IMR-90 (cell line): Measurements from ENCODE around the gene FRMD4B. TPM values are rescaled to one million over a fixed set of nuclear protein-coding genes. Genes with fewer than 3 reads are reported as not detected.

ENCODE experiments used
- ATAC-seq: fragments of 200-7000 bp; cut with Tn5 transposase; 2 replicates; pipeline ENCODE4 v1.9.1; 2020; ENCODE audit warnings: low read depth, mild to moderate bottlenecking, moderate library complexity
- BruUV-seq: library from RNA; stranded (reverse); fragments of 400-500 nt; replicated peaks from 2 replicates; lab custom pipeline; 2021; lab: Mats Ljungman, UMichigan
- CTCF ChIA-PET: fragments of 300-600 bp; formaldehyde crosslinking; extraction: SDS; loops from one replicate; lab custom pipeline; 2021; ENCODE audit warnings: antibody characterized with exemption; lab: Yijun Ruan, JAX
- POLR2A ChIA-PET: fragments of 300-600 bp; sonication (Branson Sonifier 250); formaldehyde crosslinking; loops from one replicate; lab custom pipeline; 2022; ENCODE audit warnings: antibody characterized with exemption; ENCODE audit not compliant: unreplicated experiment; lab: Charles Lee
- DNase-seq: peaks from one replicate; pipeline ENCODE4 v3.0.0; 2013
- H2AFZ ChIP-seq: replicated peaks from 2 replicates; pipeline ENCODE3; 2013; ENCODE audit warnings: low read length, mild to moderate bottlenecking; ENCODE audit not compliant: poor library complexity
- H2AK5ac ChIP-seq: 2 replicates; pipeline ENCODE4 v1.6.1; 2013; ENCODE audit warnings: low read depth, low read length, inconsistent platforms
- H2AK9ac ChIP-seq: replicated peaks from 2 replicates; pipeline ENCODE3; 2013; ENCODE audit warnings: mild to moderate bottlenecking, low read depth, low read length, moderate library complexity; ENCODE audit not compliant: poor library complexity
- H2BK120ac ChIP-seq: 2 replicates; pipeline ENCODE4 v1.6.1; 2013; ENCODE audit warnings: low read depth, low read length, inconsistent platforms
- H2BK15ac ChIP-seq: 3 replicates; pipeline ENCODE4 v1.6.1; 2013; ENCODE audit warnings: low read depth, low read length, inconsistent platforms
- H2BK20ac ChIP-seq: 2 replicates; pipeline ENCODE4 v1.6.1; 2013; ENCODE audit warnings: low read depth, mild to moderate bottlenecking, inconsistent platforms, low read length, moderate library complexity
- H2BK5ac ChIP-seq: 2 replicates; pipeline ENCODE4 v1.6.1; 2013; ENCODE audit warnings: mild to moderate bottlenecking, low read depth, low read length, inconsistent platforms; ENCODE audit not compliant: poor library complexity, severe bottlenecking
- H3K14ac ChIP-seq: replicated peaks from 2 replicates; pipeline ENCODE4 v1.6.1; 2013; ENCODE audit warnings: low read depth, low read length, inconsistent platforms
- H3K18ac ChIP-seq: 2 replicates; pipeline ENCODE4 v1.6.1; 2013; ENCODE audit warnings: low read depth, low read length, control low read depth
- H3K23ac ChIP-seq: 2 replicates; pipeline ENCODE4 v1.6.1; 2013; ENCODE audit warnings: low read depth, low read length, inconsistent platforms
- H3K27ac ChIP-seq: 2 replicates; pipeline ENCODE4 v1.5.1; 2013; ENCODE audit warnings: mild to moderate bottlenecking, control low read depth, low read length; ENCODE audit not compliant: insufficient read depth
- H3K27me3 ChIP-seq: 2 replicates; pipeline ENCODE4 v1.6.1; 2013; ENCODE audit warnings: low read length; ENCODE audit not compliant: control insufficient read depth, insufficient read depth
- H3K36me3 ChIP-seq: 2 replicates; pipeline ENCODE4 v1.6.1; 2013; ENCODE audit warnings: low read length, mixed read lengths; ENCODE audit not compliant: control insufficient read depth, insufficient read depth
- H3K4ac ChIP-seq: 2 replicates; pipeline ENCODE4 v1.6.1; 2013; ENCODE audit warnings: low read depth, low read length, inconsistent platforms
- H3K4me1 ChIP-seq: 2 replicates; pipeline ENCODE4 v1.6.1; 2013; ENCODE audit warnings: low read length, mixed read lengths; ENCODE audit not compliant: control insufficient read depth, insufficient read depth
- H3K4me2 ChIP-seq: 2 replicates; pipeline ENCODE4 v1.6.1; 2013; ENCODE audit warnings: low read depth, mild to moderate bottlenecking, control low read depth, low read length, moderate library complexity
- H3K4me3 ChIP-seq: 2 replicates; pipeline ENCODE4 v1.5.1; 2013; ENCODE audit warnings: low read depth, mild to moderate bottlenecking, control low read depth, low read length, moderate library complexity; ENCODE audit not compliant: insufficient read depth
- H3K56ac ChIP-seq: 2 replicates; pipeline ENCODE4 v1.6.1; 2013; ENCODE audit warnings: low read length, inconsistent platforms; ENCODE audit not compliant: insufficient read depth; ENCODE audit errors: extremely low read depth
- H3K79me1 ChIP-seq, 2 experiments: 2 replicates each; pipeline ENCODE4 v1.6.1; 2013; ENCODE audit warnings: low read length in 2 of 2, inconsistent platforms in 1 of 2, low read depth in 1 of 2
- H3K9ac ChIP-seq: 2 replicates; pipeline ENCODE4 v1.6.1; 2013; ENCODE audit warnings: low read depth, low read length, control low read depth
- H3K9me1 ChIP-seq: 2 replicates; pipeline ENCODE4 v1.6.1; 2013; ENCODE audit warnings: low read length, inconsistent platforms; ENCODE audit not compliant: insufficient read depth
- H3K9me3 ChIP-seq: 2 replicates; pipeline ENCODE4 v1.6.1; 2013; ENCODE audit warnings: low read length; ENCODE audit not compliant: control insufficient read depth, insufficient read depth
- H4K20me1 ChIP-seq: 2 replicates; pipeline ENCODE4 v1.6.1; 2013; ENCODE audit warnings: low read length, inconsistent platforms; ENCODE audit not compliant: insufficient read depth
- H4K5ac ChIP-seq: 2 replicates; pipeline ENCODE4 v1.6.1; 2013; ENCODE audit warnings: mild to moderate bottlenecking, low read depth, low read length, control low read depth
- H4K8ac ChIP-seq, 2 experiments: 2 replicates each; pipeline ENCODE4 v1.6.1; 2013; ENCODE audit warnings: low read depth in 2 of 2, low read length in 2 of 2, control low read depth in 1 of 2, inconsistent platforms in 1 of 2
- H4K91ac ChIP-seq: 2 replicates; pipeline ENCODE4 v1.6.1; 2013; ENCODE audit warnings: low read depth, low read length, inconsistent platforms; ENCODE audit not compliant: insufficient read depth
- BHLHE40 ChIP-seq: fragments of 150-350 bp; IDR thresholded peaks from 2 replicates; pipeline ENCODE4 v1.6.1; 2016; ENCODE audit warnings: mild to moderate bottlenecking, low read depth, low read length
- CHD1 ChIP-seq: IDR thresholded peaks from 2 replicates; pipeline ENCODE4 v1.6.1; 2012; ENCODE audit warnings: low read depth, low read length, improper control_type of control experiment
- FOS ChIP-seq: fragments of 150-350 bp; IDR thresholded peaks from 2 replicates; pipeline ENCODE4 v1.6.1; 2016; ENCODE audit warnings: low read depth, low read length
- MAFK ChIP-seq: IDR thresholded peaks from 2 replicates; pipeline ENCODE4 v1.6.1; 2012; ENCODE audit warnings: low read depth, low read length, improper control_type of control experiment
- MAZ ChIP-seq: IDR thresholded peaks from 2 replicates; pipeline ENCODE4 v1.6.1; 2012; ENCODE audit warnings: low read depth, mild to moderate bottlenecking, low read length, improper control_type of control experiment, moderate library complexity, borderline replicate concordance
- MXI1 ChIP-seq: IDR thresholded peaks from 2 replicates; pipeline ENCODE4 v1.6.1; 2012; ENCODE audit warnings: low read depth, mild to moderate bottlenecking, low read length, moderate library complexity, borderline replicate concordance
- NFE2L2 ChIP-seq: fragments of 150-350 bp; IDR thresholded peaks from 2 replicates; pipeline ENCODE4 v1.6.1; 2016; ENCODE audit warnings: low read depth, mild to moderate bottlenecking, low read length
- POLR2A ChIP-seq: IDR thresholded peaks from 2 replicates; pipeline ENCODE4 v1.6.1; 2012; ENCODE audit warnings: mild to moderate bottlenecking, low read depth, low read length
- RAD21 ChIP-seq: IDR thresholded peaks from 2 replicates; pipeline ENCODE4 v1.6.1; 2012; ENCODE audit warnings: low read length, improper control_type of control experiment
- RCOR1 ChIP-seq: IDR thresholded peaks from 2 replicates; pipeline ENCODE4 v1.6.1; 2012; ENCODE audit warnings: mild to moderate bottlenecking, low read length, improper control_type of control experiment; ENCODE audit not compliant: insufficient replicate concordance
- RFX5 ChIP-seq: IDR thresholded peaks from 2 replicates; pipeline ENCODE4 v1.8.0; 2012; ENCODE audit warnings: low read depth, mild to moderate bottlenecking, low read length, moderate library complexity
- SMC3 ChIP-seq: fragments of 150-350 bp; IDR thresholded peaks from 2 replicates; pipeline ENCODE4 v1.6.1; 2016; ENCODE audit warnings: low read depth, mild to moderate bottlenecking, antibody characterized with exemption, low read length, moderate library complexity
- USF2 ChIP-seq: fragments of 150-350 bp; IDR thresholded peaks from 2 replicates; pipeline ENCODE4 v1.6.1; 2017; ENCODE audit warnings: mild to moderate bottlenecking, antibody characterized with exemption, low read length, low read depth
- WGBS, 2 experiments: methylation state at CpG; one replicate each; pipeline versions ENCODE4 v1.1.5 to v1.1.7; 2013; ENCODE audit warnings: missing lambda C conversion rate in 2 of 2; ENCODE audit not compliant: insufficient read length in 1 of 2; ENCODE audit errors: extremely low coverage in 2 of 2; 5-methylcytosine and 5-hydroxymethylcytosine counted together
- dilution Hi-C: fragments of 300-500 bp; cut with HindIII; formaldehyde crosslinking; loops from one replicate; pipeline ENCODE4 v1.14.3; 2018; ENCODE audit warnings: low sequenced_read_pairs; ENCODE audit not compliant: unreplicated experiment
- in situ Hi-C: fragments of 300-500 bp; cut with MboI; formaldehyde crosslinking; loops from 3 replicates; pipeline ENCODE4 v1.14.3; 2019; ENCODE audit warnings: low sequenced_read_pairs, inconsistent platforms, mixed read lengths
- intact Hi-C: fragments of 100-400 bp; cut with micrococcal nuclease; formaldehyde crosslinking; loops from 2 replicates; pipeline ENCODE4 v1.10.0; 2022
- polyA plus RNA-seq, 3 experiments: library from polyadenylated mRNA; depleted of rRNA; stranded (reverse); fragments of >200 nt; gene quantifications; 2 replicates each; pipeline ENCODE4 v1.2.3, GENCODE V29; 2012; ENCODE audit warnings: low replicate concordance in 1 of 3
- total RNA-seq: library from RNA; depleted of rRNA; stranded (reverse); fragments of >200 nt; gene quantifications from 2 replicates; pipeline ENCODE4 v1.2.3, GENCODE V29; 2012
- TF ChIP-seq, protein P1 (sequence below): fragments of 150-350 bp; IDR thresholded peaks from 2 replicates; pipeline ENCODE4 v1.6.1; 2016; ENCODE audit warnings: low read depth, mild to moderate bottlenecking, low read length, moderate library complexity, borderline replicate concordance
- TF ChIP-seq, protein P2 (sequence below): conservative IDR thresholded peaks from 2 replicates; pipeline ENCODE4 v1.5.1; 2012; ENCODE audit warnings: mild to moderate bottlenecking, low read depth, low read length, improper control_type of control experiment

Gene FRMD4B
- total and polyA plus RNA-seq, 2 of the 4 experiments (the other 2 are of a cell fraction), result 0.14 to 0.36 TPM

- Histone ChIP-seq H3K56ac (no peak overlapping the region), H3K9me1 (no peaks in the 10 kb centered on the region), H3K9ac (no peak overlapping the region), H4K91ac (no peak overlapping the region), H4K5ac (no peak overlapping the region), H3K18ac (no peak overlapping the region), H2AK9ac (no peak overlapping the region), H3K27me3 (peaks cover 43% of the 10 kb centered on the region), H2BK120ac (no peak overlapping the region), H2BK5ac (no peak overlapping the region), H3K14ac (no peak overlapping the region), H3K36me3 (no peaks in the 10 kb centered on the region), H3K4me2 (no peak overlapping the region), H4K8ac (no peak overlapping the region), H3K4me3 (no peak overlapping the region), H3K4me1 (no peaks in the 10 kb centered on the region), H3K79me1 (no peaks in the 10 kb centered on the region), H2AFZ (no peak overlapping the region), H2BK20ac (no peak overlapping the region), H3K27ac (no peak overlapping the region), H3K4ac (no peak overlapping the region), H3K23ac (no peak overlapping the region), H4K20me1 (no peaks in the 10 kb centered on the region), H3K9me3 (no peaks in the 10 kb centered on the region), H2AK5ac (no peak overlapping the region), H2BK15ac (no peak overlapping the region)
- BruUV-seq, result no TSS peak
- no peak for DNase-seq
- intact Hi-C loops (no loop called here), dilution Hi-C loops (no loop called here), in situ Hi-C loops (no loop called here)
- WGBS, 2 experiments, result no CpG with 5 or more reads among the region's 8 CpGs
- no peak for ATAC-seq
- CTCF ChIA-PET, result interaction anchor here (1.1 kb wide), 1 partner anchor 11 kb away, joined by 3 read pairs; no protein-coding TSS in a partner anchor
- POLR2A ChIA-PET, result interaction anchor here (0.6 kb wide), 1 partner anchor 58 kb away, joined by 4 read pairs; no protein-coding TSS in a partner anchor
- no peak for TF ChIP-seq USF2
- no peak for TF ChIP-seq MXI1
- TF ChIP-seq CHD1, result no peak
- no peak for TF ChIP-seq RFX5
- no peak for TF ChIP-seq RCOR1
- no peak for TF ChIP-seq RAD21
- no peak for TF ChIP-seq NFE2L2
- TF ChIP-seq MAFK, result no peak
- TF ChIP-seq, protein P1, sequence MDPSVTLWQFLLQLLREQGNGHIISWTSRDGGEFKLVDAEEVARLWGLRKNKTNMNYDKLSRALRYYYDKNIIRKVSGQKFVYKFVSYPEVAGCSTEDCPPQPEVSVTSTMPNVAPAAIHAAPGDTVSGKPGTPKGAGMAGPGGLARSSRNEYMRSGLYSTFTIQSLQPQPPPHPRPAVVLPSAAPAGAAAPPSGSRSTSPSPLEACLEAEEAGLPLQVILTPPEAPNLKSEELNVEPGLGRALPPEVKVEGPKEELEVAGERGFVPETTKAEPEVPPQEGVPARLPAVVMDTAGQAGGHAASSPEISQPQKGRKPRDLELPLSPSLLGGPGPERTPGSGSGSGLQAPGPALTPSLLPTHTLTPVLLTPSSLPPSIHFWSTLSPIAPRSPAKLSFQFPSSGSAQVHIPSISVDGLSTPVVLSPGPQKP, result no peak
- no peak for TF ChIP-seq POLR2A
- TF ChIP-seq, protein P2, sequence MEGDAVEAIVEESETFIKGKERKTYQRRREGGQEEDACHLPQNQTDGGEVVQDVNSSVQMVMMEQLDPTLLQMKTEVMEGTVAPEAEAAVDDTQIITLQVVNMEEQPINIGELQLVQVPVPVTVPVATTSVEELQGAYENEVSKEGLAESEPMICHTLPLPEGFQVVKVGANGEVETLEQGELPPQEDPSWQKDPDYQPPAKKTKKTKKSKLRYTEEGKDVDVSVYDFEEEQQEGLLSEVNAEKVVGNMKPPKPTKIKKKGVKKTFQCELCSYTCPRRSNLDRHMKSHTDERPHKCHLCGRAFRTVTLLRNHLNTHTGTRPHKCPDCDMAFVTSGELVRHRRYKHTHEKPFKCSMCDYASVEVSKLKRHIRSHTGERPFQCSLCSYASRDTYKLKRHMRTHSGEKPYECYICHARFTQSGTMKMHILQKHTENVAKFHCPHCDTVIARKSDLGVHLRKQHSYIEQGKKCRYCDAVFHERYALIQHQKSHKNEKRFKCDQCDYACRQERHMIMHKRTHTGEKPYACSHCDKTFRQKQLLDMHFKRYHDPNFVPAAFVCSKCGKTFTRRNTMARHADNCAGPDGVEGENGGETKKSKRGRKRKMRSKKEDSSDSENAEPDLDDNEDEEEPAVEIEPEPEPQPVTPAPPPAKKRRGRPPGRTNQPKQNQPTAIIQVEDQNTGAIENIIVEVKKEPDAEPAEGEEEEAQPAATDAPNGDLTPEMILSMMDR, result no peak
- TF ChIP-seq SMC3, result no peak
- TF ChIP-seq MAZ, result no peak
- no peak for TF ChIP-seq BHLHE40
- no peak for TF ChIP-seq FOS
Measured at GRCh38 chr3:69236812-69237707, 148.8 kb downstream of the FRMD4B start.
